GM18861 (cell line): ENCODE results near the gene FOXK1.

Experiments used
- ATAC-seq: cut with Tn5 transposase; IDR thresholded peaks from one replicate; pipeline ENCODE4 v1.9.1; 2021; ENCODE audit not compliant: unreplicated experiment

Gene FOXK1

DNA sequence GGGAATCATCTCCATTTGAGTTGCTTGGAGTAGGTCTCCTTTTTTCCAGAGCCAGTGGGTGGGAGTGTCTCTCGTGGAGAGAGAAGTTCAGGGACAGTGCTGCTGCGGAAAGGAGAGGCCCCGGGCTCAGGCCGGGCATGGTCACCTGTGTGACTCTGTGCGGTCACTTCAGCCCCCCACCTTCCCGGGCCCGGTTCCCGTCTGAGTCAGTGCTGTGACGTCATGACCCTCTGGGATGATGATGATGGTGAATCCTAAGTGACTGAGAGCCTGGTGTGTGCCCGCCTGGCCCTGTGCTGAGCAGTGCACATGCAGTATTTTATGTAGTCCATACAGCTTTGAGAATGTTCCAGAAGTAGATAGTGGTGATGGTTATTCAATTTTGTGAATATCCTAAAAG, 60.8 kb downstream of the FOXK1 start:
- no peak for ATAC-seq

DNA sequence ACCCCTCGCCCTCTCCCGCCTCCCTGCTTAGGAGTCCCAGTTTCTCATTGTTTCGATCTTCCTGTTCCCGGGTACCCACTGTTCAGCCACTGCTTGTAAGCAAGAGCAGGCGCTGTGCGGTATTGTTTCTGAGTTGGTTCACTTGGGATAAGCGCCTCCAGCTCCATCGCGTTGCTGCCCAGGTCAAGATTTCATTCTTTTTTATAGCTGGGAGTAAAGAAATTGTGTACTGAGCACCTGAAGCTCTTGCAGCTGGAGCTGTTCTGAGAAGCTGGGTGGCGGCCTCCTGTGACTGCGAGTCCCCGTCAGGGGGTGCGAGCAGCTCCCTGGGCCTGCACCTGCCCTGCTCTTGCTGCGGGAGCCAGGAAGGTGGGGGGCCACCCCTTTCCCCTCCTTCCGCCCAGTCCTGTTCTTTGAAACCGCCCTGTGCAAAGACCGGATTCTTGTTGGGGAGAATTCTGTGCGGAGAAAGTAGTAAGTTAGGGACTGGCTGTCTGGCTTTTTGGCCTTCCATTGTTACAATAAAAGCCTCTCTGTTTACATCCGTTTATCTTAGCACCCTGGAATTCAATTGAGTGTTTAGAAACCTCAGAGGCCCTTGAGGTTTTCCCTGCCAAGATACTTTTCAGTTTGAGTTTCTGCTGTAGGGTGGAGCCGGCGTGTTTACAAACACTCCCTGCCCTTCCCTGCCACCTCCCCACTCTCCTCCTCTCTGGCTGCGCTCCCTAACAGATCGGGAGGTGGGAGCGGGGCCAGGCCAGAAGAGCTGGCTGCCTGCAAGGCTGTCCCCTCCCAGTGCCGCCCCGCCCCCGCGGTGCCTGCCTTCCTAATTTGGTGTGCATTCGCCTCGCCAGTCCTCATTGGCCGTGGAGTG, 62.5 kb downstream of the FOXK1 start:
- ATAC-seq: peak; percentile 77

DNA sequence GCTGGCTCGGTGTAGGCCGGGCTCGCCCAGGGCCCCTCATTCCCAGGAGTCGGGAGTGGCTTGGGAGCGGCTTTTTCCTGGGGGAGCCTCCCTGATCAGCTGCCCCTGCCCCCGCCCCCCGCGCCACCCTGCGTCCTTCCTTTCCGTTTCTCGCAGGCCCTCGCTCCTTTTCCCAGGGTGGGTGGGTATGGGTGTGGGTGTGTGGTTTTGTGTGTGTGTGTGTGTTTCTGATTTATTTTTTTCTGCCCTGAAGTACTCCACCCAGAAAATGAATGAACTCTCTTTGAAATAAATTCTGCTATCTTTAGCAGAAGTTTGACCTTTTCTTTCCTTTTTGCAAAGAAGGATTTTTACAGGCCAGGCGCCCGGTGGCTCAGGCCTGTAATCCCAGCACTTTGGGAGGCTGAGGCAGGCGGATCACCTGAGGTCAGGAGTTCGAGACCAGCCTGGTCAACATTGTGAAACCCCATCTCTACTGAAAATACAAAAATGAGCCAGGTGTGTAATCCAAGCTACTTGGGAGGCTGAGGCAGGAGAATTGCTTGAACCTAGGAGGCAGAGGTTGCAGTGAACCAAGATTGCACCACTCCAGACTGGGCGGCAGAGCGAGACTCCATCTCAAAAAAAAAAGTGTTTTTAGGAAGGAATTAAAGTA, 63.3 kb downstream of the FOXK1 start:
- peak; percentile 3 for ATAC-seq

DNA sequence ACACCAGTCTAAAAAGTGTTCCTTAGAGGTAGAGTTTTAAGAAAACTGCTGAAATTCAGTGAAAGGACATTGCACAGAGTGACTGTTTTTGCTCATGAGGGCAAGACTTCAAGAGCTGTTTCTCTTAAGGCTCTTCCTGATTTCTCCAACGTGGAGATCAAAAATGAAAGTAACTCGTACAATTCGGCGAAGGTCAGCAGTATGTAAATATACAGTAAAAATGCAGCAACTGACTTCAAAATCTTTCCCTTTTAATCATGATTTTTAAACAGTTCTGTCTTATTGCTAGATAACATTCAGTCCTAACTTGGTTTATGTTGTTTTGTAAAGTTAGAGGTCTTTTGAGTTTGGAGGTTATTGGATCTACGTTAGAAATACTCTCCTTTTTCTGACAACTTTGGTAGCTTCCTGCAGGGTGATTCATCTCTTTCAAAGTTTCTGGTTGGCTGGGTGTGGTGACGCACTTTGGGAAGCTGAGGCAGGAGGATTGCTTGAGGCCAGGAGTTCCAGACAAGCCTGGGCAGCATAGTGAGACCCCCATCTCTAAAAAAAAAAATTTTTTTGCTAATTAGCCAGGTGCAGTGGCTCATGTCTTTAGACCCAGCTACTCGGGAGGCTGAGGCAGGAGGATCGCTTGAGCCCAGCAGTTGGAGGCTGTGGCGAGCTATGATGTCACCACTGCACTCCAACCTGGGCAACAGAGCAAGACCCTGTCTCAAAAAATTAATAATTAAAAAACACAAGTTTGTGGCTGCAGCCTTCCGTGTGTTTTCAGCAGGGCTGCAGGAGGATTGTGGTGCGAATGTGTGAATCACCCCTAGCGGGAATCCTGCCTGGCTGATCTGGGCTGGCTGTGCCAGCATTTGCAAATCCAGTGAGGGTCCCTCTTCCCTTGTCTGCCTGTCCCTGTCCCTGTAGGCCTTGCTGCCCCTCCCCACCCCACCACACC, 64.2 kb downstream of the FOXK1 start:
- no peak for ATAC-seq

DNA sequence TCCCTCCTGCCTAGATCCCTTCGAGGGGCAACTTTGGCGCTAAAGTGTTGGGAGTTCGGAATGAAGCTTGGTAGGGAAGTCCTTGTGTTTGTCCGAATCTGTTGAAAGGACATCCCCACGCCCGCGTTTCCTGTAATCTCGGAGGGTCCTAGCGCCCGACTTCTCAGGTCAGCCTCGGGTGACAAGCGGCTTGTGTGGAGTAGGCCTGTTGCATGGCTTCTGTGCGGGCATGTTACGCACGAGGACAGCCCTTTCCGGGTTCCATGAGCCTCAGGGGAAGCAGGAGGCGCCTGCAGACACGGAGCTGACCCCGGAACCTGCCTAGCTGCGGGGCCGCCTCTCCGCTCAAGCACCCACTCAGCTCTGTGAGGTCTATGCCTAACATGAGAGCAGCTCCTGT, 64.9 kb downstream of the FOXK1 start:
- ATAC-seq: no peak

DNA sequence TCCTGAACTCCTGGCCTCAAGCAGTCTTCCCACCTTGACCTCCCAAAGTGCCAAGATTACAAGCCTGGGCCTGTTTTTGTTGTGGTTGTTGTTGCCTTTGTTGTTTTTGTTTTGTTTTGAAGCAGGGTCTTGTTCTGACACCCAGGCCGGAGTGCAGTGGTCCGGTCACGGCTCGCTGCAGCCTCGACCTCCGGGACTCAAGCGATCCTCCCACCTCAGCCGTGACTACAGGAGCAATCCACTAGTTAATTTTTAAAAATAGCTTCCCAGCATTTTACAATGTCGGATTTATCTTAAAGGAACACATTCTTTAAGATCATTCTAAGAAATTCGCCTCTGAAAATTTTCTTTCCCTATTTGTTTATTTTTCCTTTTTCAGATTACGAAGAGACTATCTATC, 65.7 kb downstream of the FOXK1 start:
- no peak for ATAC-seq

DNA sequence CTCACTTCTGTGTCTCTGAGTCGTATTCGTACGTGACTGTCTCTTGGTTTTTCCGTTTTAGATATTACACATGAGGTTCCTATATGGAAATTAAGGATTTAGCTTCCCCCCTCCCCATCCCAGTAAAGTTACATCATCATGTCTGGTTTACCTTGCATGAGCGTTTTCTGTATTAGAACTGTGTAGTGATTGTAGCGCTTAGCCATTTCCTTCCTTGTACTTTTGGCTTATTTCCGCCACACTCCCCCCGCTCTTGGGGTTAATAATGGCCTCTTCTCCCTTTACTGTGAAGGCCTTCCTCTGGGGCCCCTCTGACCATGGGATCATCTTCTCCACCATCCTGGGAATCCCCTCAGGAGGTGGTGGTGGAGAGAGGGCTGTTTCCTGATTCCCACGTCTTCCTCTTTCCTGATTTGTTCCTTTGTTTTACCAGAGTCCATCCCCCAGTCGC, 66.2 kb downstream of the FOXK1 start:
- ATAC-seq: no peak

DNA sequence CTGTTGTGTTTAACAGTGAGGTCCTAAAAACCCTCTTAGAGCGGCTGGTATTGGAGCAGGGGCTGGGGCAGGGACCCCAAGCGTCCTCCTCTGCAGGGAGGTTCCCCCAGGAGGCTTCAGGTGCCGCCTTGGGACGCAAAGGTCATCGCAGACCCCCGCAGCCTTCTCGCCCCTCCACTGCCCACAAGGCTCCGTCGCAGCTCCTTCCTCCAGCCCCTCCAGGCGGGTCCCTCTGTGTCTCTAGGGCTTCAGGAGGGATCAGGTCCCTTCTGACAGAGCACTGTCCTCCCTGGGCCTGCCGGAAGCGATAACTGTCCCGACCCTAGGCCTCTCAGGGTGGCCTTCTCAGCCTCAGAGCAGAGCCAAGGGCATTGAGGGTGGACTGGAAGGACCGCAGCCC, 67.3 kb downstream of the FOXK1 start:
- ATAC-seq: no peak

DNA sequence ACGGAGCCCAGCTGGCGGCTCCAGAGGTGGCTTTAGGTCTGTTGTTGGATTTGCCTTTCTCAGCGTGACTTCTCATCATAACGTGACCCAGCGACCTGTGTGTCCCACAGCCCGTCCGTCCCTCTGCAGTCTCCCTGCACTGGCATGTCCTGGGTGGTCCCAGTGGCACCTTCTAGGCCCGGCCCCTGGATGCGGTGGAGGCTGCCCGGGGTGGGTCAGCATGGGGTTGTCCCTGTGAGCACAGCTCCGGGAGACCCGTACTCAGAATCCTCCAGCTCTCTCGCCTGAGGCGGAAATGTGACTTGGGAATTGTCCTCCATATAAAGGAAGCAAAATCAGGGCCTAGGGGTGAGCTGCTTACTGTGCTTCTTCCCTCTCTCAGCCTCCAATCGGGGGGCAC, 67.7 kb downstream of the FOXK1 start:
- ATAC-seq: no peak

DNA sequence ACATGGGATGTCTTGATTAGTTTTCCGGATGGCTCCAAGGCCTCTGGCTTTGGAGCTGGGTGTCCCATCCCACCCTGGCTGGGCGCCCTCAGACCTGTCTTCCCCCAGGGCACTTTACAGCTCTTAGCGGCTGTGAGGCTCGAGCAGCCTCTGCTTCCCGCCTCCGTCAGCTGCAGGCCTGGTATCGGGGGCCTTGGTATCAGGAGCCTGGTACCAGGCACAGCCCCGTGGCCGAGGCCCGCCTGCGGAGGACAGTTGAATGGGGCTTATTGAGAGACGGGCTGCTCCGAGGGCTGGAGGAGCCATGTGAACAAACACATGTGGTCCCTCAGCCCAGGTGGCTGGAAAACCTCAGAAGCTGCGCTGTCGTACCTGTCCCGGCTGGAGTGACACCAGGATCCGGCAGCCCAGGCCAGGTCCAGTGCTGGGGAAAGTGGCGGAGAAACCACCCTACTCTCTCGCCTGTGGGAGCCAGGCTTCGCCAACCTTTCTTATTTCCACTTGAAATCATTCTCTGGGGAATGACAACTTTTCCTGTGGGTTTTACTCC, 69.4 kb downstream of the FOXK1 start:
- ATAC-seq: no peak

DNA sequence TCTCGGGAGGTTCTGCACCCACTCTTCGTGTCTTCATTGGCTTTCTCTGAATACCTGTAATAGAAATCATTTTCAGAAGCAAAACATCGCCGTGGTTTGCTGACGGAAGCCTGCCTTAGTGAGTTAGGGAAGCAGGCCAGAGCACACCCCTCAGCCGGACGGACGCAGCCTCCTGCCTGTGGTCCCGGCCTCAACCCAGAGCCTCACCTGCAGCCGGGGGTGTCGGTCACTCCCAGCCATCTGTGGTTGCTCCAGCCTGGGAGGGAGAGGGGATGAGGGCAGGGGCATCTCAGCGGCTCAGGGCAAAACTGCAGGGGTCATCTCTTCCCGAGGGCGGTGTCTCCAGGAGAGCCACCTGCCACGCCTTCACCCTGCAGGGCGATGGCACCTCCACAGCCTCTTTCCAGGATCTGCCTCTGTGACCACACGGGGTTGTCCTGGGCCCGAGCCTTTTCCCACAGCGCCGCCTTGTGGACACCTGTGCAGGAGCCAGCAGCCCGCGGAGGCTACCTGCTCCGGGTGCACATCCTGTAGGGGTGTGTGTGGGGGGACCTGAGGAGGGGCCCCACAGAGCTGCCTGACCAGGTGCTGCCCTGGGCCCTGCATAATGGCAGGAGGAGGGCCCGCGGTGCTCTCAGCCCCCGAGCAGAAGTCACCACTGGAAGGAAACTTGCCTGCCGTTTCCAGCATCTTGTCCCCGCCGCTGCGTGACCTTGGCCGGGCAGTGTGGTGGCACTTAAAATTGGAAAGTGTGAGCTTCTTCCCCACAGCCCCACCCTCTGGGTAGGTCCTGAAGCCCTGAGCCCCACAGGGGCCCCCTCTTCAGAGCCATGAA, 71.7 kb downstream of the FOXK1 start:
- ATAC-seq: no peak

DNA sequence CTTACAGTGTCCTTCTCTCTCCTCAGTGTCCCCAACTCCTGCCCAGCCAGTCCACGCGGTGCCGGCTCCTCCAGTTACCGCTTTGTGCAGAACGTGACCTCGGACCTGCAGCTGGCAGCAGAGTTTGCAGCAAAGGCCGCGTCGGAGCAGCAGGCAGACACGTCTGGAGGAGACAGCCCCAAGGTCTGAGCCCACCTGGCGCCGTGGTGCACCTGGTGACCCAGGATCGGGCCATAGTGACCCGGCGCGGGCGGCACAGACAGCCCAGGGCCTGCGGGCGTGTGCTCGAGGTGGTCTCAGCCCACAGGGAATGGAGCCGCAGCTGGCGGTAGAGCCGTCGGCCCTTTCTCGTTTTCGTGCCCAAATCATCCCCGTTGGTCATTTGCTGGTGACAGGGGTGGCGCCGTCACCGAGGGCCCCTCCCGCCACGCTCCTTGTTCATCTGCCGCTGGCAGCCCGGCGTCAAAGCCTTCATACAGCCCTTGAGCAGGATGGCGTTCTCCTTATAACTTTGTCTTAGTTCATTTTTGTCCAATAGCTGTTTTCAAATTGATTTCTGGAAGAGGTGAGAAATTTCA, 72.4 kb downstream of the FOXK1 start:
- ATAC-seq: no peak

DNA sequence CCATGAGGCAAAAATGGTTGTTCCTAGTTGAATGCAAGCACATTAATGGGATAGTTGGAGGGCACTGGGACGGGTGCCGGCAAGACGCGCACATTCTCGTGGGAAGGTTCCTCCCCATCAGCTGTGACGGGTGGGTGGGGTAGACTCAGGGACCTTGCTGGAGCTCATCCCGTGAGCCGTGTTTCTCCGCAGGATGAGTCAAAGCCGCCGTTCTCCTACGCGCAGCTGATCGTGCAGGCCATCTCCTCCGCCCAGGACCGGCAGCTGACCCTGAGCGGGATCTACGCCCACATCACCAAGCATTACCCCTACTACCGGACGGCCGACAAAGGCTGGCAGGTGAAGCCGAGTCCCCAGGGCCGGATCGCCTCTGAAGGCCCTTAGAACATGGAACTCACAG, 73.0 kb downstream of the FOXK1 start:
- ATAC-seq: no peak

DNA sequence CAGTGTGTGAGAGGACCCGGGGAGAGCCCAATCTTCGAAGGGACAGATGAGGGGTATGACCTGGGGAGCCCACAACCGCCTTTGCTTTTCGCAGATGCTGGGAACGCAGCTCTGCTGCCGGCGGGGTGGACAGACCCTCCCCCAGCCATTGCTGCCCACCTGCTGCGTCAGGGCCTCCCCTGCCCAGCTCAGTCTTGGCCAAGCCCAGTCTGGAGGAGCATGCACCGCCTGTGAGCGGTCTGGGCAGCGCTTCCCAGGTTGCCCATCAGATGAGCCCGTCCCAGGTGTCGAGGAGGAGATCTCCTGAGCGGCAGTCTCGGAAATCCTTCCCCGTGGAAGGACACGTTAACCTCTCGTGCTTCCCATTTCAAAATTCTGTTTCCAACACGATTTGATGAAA, 76.0 kb downstream of the FOXK1 start:
- ATAC-seq: no peak

DNA sequence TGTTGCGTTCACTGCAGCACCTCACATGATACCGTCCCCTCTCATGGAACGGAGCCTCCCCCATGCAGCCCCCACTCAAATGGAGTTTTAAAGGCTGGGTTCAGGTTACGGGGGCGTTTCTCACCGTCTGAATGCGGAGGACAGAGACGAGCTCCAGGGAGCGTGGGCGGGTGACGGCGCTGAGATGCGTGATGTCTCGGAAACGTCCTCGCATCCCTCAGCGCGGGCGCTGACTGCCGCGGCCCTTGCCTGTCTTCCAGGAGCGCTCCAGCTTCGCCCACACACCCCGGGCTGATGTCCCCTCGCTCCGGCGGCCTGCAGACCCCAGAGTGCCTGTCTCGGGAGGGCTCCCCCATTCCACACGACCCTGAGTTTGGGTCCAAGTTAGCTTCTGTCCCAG, 76.7 kb downstream of the FOXK1 start:
- no peak for ATAC-seq

DNA sequence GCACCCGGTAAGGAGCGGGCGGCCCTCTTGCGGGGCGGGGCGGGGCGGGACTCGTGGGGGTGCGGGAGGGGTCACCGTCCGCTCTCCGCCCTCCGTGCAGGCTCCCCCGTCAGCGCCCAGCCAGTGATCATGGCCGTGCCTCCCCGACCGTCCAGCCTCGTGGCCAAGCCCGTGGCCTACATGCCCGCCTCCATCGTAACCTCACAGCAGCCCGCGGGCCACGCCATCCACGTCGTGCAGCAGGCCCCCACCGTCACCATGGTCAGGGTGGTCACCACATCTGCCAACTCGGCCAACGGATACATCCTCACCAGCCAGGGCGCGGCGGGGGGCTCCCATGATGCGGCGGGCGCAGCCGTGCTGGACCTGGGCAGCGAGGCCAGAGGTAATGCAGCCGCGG, 77.1 kb downstream of the FOXK1 start:
- no peak for ATAC-seq

DNA sequence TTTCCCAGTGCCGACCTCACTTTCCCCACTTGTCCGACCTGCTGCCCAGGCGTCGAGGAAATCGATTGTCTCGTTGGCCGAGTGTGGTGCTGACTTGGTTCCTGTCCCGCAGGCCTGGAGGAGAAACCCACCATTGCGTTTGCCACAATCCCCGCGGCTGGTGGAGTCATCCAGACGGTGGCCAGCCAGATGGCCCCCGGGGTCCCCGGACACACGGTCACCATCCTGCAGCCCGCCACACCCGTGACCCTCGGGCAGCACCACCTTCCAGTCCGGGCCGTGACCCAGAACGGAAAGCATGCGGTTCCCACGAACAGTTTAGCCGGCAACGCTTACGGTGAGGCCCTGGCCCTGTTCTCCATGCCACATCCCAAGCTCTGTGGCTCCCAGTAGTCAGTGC, 78.9 kb downstream of the FOXK1 start:
- ATAC-seq: no peak

DNA sequence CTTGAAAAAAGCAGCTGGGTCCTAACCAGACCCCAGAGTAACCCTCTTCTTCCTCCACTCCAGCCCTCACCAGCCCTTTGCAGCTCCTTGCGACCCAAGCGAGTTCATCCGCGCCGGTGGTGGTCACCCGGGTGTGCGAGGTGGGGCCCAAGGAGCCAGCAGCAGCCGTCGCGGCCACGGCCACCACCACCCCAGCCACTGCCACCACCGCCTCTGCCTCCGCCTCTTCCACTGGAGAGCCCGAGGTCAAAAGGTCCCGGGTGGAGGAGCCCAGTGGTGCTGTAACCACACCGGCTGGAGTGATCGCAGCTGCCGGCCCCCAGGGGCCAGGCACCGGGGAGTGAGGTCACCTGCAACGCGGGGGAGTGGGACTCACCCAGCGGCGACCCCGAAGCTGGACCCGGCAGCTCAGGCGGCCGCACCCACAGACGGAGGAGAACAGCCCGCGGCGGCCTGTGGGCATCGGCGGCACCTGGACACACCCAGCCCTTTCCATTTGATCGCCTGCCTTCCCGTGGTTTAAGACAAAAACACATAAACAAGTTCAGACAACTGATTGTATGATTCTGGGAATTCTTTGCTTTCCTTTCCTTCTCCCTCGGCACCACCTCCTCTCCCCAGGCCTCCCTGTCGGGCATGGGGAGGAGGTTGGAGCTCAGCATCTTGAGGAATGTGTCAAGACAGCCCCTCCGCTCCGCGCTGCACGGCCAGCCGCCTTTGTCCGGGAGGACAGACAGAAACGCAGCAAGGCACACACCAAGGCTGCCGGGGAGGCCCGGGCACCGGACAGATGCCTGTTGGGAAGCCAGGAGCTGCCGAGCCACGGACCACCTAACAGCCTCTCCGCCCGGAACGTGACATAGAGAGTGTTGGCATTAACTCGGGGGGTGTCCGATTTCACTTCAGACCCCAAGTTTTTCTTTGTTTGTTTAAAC, 80.3 kb downstream of the FOXK1 start:
- no peak for ATAC-seq
